Daoy (cell line): Measurements from ENCODE around the gene EGR2. TPM values are rescaled to one million over a fixed set of nuclear protein-coding genes. Genes with fewer than 3 reads are reported as not detected.
A peak's percentile ranks its signal among the peaks of the same experiment; 100 is the strongest.
"Not testable (repeated sequence)": the region's sequence is repeated elsewhere in the genome, so short reads cannot be mapped to it uniquely, and the experiment has no call there.

Experiments used
- DNase-seq: peaks from one replicate; pipeline ENCODE4 v3.0.0-alpha.2; 2015; ENCODE audit warnings: low read depth
- total RNA-seq: library from RNA; depleted of rRNA; stranded (reverse); fragments of >200 nt; shearing (Covaris generic); gene quantifications from 2 replicates; pipeline ENCODE4 v1.2.3, GENCODE V29; 2014; rRNA removed

Gene EGR2
- total RNA-seq, 1 experiment from 2014 or later = 3.1 TPM

DNA sequence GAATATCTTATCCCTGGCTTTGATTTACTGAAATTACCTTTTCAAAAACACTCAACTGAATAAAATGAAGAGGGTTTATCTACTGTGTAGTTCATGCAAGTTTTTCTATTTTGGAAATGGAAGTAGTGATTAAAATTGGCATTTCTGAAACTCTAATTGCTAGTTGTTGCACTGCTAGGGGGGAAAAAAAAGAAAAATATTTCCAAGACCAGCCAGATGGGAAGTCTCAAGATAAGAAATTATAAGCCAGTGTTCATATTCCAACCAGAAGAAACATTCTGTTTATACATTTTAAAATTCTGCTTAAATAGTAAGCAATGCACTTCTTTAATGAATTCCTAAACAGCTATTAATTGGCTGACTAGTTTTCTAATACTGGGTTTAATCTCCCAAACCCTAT, 21.1 kb downstream of the EGR2 start:
- no peak for DNase-seq

DNA sequence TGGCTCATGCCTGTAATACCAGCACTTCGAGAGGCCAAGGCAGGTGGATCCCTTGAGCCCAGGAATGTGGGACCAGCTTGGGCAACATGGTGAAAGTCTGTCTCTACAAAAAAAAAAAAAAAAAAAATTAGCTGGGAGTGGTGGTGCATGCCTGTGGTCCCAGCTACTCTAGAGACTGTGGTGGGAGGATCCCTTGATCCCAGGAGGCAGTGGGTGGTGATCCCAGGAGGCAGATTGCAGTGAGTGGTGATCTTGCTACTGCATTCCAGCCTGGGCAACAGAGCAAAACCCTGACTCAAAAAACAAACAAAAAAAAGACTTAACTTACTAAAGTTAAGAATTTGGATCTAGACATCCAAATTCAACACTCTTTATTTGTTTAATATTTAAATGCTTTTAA, 21.9 kb downstream of the EGR2 start:
- DNase-seq = peak; percentile 19

- DNase-seq = no peak
Observed at GRCh38 chr10:62792261-62792660, 23.9 kb downstream of the EGR2 start.

- DNase-seq = no peak
Observed at GRCh38 chr10:62790571-62790970, 25.6 kb downstream of the EGR2 start.

- DNase-seq = no peak
Observed at GRCh38 chr10:62790019-62790555, 26.1 kb downstream of the EGR2 start.

DNA sequence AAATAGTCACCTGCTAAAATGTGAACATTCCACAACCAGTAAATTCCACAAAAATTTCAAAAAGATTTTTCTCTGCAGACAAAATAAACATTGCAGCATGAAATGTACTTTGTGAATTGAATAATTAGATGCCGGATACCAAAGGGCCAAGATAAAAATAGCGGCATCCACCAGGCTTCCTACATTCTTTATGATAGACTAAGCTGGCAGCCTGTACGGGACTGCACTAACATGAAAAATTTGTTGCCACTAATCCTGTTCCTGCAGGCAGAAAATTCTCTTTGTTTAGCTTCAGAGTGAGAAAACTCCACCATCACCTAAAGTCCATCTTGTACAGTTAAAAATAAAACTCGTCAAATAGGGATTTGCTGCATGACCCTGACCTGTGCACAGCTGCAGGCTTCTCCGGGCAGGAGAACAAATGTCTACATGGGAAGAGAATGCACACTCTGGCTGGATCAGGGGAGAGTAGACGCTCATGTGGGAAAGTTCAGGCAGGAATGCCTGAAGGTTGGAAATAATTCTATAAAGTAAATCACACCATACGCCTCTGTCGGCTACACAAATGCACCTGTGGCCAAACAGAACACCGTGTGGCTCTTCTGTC, 27.2 kb downstream of the EGR2 start:
- no peak for DNase-seq

GRCh38 chr10:62788285-62788684, 27.9 kb downstream of the EGR2 start:
- not testable (repeated sequence) for DNase-seq

GRCh38 chr10:62784537-62784936, 31.6 kb downstream of the EGR2 start:
- not testable (repeated sequence) for DNase-seq

- peak; percentile 52 for DNase-seq
Observed at GRCh38 chr10:62779487-62780248, 36.5 kb downstream of the EGR2 start.

GRCh38 chr10:62778125-62778524, 38.0 kb downstream of the EGR2 start:
- no peak for DNase-seq

- DNase-seq = no peak
Observed at GRCh38 chr10:62772186-62772974, 43.8 kb downstream of the EGR2 start.

DNA sequence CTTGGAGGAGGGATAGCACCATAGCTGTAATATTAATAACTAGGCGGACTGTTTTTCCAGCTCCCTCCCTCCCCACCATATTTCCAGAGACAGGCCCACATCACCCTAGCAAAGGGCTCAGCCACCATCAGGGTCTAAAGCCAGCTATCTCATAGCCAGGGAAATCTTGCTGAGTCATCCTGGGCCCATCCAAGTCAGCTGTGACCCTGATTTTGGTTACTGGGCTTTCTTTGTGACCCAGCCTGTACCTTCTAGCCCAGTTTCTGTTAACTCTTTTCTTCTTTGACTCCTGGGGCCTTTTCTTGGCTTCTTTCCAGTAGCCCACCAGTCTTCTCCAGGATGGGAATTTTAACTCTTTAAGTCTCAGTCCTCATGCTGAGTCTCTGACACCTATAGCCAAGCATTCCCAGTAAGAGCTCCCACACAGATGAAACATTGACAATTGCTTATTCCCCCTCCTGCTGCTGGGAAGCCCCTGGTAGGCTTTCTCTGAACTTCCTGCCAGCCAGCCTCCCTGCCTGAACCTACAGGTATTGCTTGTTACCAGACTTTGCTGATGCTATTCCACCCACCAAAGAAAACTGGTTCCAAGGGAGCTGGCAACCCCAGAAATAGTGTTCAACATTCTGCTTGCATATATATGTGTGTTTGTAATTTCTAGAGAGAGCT, 46.5 kb downstream of the EGR2 start:
- DNase-seq = peak; percentile 9

GRCh38 chr10:62766386-62766785, 49.8 kb downstream of the EGR2 start:
- no peak for DNase-seq

GRCh38 chr10:62765726-62766125, 50.4 kb downstream of the EGR2 start:
- no peak for DNase-seq

DNA sequence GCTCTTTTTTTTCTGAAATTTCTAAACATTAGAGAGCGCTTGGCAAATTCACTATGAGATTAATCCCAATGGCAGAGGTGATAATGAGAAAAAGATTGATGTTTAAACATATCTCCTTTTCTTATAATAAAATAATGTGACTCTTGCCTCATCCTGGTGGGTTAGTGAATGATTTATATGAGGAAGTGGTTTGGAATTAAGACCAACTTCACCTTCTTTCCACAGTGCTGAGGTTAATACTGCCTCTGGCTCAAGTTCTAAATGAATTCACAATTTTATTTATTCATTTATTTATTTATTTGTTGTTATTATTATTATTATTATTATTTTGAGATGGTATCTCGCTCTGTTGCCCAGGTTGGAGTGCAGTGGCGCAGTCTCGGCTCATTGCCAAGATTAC, 52.2 kb downstream of the EGR2 start:
- DNase-seq = no peak

DNA sequence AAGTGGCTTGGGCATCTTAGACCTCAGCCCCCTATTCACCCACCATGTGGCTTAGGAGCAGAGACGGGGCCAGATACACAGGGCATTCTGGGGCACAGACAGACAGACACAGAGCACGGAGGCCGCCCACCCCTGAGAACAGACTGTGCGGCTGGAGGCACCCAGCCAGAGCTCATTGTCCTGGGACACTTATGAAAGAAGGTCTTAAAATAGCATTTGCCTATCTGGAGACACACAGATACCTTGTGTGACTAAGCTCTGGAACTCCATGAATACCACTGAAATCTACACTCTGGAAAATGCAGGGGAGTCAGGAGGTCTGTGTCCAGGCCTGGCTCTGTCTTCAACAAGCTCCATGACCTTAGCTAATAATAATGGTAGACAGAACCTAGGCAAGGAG, 53.0 kb downstream of the EGR2 start:
- DNase-seq = no peak

Other genes starting within 250 kb of the EGR2 start
- gene ADO, start 11.6 kb downstream of the EGR2 start, total RNA-seq = 25.4 and 27.4 TPM in 2 replicates